Measurements from ENCODE around the gene IL10RA. TPM values are rescaled to one million over a fixed set of nuclear protein-coding genes. Genes with fewer than 3 reads are reported as not detected.
"Not testable (repeated sequence)": the region's sequence is repeated elsewhere in the genome, so short reads cannot be mapped to it uniquely, and the experiment has no call there.

The IL10RA gene
- total RNA-seq, 1 experiment from 2014 or later = 0.04 TPM

DNA sequence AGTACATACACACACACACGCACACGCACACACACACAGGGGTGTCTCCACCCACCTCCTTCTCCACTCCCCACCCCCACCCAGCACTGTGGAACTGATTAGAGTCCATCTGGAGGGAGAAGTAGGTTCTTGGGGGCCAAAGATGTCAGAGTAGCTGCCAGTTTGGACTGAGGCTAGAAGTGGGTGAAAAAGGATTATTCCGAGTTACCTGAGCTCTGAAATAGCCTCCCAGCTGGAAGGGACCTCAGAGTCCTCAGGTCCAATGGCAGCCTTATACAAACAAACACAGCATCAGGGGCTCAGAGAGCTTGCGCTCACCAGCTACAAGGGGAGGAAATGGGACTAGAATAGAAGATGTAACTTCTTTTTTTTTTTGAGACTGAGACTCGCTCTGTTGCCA is 20.8 kb downstream of the IL10RA start:
- DNase-seq (ENCODE audit: low spot score) = no peak

DNA sequence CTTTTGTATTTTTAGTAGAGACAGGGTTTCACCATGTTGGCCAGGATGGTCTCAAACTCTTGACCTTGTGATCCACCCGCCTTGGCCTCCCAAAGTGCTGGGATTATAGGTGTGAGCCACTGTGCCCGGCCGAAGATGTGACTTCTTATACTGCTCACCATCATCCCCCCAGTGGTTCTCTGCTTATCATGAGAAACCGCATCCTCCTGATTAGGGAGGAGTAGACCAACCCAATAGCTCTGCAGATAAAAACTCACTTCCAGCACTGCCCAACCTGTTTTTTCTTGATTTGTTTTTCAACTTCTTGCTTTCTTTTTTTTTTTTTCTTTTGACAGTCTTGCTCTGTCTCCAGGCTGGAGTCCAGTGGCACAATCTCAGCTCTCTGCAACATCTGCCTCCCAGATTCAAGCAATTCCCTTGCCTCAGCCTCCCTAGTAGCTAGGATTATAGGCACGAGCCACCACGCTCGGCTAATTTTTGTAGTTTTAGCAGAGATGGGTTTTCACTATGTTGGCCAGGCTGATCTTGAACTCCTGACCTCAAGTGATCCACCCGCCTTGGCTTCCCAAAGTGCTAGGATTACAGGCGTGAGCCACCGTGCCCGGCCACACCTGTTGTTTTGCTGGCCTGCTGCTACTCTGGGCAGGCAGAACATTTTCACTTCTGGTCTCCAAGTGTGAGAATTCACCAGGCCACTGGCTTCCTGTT is 21.5 kb downstream of the IL10RA start:
- DNase-seq (ENCODE audit: low spot score) = not testable (repeated sequence)

DNA sequence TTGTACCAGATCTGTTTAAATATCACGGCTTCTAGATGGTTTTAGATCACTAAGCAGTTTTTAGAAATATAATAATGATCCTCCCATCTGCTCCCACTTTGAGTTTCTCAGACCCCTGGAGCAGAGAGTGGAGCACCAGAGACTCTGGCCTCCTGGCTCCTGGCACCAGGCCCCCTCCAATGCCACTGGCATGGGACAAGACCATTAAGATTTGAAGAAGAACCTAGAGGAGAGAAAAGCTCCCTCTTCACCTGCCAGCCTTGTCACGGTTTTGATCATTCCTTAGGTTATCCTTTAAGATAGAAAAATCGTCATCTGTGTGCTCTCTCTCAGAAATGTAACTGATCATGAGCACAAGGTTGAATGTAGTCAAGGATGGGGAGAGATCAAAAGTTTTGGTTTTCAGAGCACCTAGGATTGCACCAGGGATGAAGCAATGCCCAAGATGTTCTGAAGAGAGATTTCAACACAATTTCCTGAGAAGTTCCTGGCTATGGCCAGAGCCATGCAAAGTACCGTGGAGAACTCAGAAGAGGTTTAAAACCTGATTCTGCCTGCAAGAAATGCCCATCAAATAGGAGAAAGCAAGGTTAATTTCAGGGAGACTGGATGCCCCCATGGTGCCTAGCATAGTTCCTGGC is 22.2 kb downstream of the IL10RA start:
- DNase-seq (ENCODE audit: low spot score) = no peak

DNA sequence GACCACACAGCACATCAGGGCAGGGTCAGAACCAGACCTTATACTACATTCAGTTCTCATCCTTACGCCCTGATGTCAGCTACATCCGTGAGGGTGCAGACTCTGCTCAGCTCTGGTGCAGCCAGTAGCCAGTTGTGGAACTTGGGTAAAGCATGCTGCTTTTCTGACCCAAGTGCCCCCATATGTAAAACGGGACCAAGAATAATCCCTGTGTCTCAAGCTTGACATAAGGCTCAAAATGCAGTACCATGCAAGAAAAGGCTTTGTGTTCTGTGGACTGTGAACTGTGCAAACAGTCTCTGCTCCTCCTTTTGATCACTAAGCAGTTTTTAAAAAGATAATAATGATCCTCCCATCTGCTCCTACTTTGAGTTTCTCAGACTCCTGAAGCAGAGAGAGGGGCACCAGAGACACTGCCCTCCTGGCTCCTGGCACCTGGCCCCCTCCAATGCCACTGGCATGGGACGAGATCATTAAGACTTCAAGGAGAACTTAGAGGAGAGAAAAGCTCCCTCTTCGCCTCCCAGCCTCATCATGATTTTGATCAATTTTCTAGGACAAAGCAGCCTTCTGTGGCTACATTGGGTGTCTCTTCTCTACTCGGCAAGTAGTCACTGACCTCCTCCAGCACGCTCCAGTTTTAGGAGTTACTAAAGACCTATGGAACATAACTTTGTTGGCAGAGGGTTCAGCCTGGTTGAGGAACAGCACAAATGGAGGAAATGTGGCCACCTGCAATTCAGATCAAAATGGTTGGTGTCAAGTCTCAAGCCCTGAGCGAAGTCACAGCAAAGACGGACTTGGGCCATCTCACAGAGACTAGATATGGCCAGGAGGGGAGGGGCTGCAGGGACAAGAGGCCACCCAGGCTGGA is 23.9 kb downstream of the IL10RA start:
- no peak for DNase-seq (ENCODE audit: low spot score)

GRCh38 chr11:118010738-118011461 is 24.7 kb downstream of the IL10RA start:
- no peak for DNase-seq (ENCODE audit: low spot score)

- no peak for DNase-seq (ENCODE audit: low spot score)
Observed at GRCh38 chr11:118012083-118012669, 26.0 kb downstream of the IL10RA start.

GRCh38 chr11:118014022-118014421 is 27.8 kb downstream of the IL10RA start:
- DNase-seq (ENCODE audit: low spot score) = no peak

- no peak for DNase-seq (ENCODE audit: low spot score)
Observed at GRCh38 chr11:118015385-118015841, 29.2 kb downstream of the IL10RA start.

GRCh38 chr11:118016104-118016503 is 29.9 kb downstream of the IL10RA start:
- no peak for DNase-seq (ENCODE audit: low spot score)

GRCh38 chr11:118017111-118017510 is 30.9 kb downstream of the IL10RA start:
- no peak for DNase-seq (ENCODE audit: low spot score)

- DNase-seq (ENCODE audit: low spot score) = no peak
Observed at GRCh38 chr11:118017631-118018315, 31.6 kb downstream of the IL10RA start.

DNA sequence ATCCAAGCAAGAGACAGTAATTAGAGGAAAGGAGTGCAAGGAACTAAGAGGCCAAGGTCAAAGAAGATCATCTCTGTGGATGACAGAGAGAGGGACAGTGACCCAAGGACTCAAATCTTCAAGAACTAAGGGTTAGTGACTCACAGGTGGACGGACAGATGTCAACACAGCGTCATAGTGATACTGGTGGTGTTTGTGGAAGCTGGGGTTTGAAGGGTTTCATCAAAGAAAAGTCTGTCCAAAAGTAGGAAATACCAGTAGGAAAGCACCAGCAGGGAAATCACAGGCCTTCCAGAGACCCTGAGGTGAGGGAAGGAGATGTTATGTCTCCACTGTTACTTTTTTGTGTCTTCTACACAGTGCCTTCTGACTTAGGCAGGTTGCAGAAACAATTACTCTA is 32.2 kb downstream of the IL10RA start:
- no peak for DNase-seq (ENCODE audit: low spot score)

GRCh38 chr11:118021146-118021545 is 35.0 kb downstream of the IL10RA start:
- no peak for DNase-seq (ENCODE audit: low spot score)

- DNase-seq (ENCODE audit: low spot score) = no peak
Observed at GRCh38 chr11:118027694-118028093, 41.5 kb downstream of the IL10RA start.

DNA sequence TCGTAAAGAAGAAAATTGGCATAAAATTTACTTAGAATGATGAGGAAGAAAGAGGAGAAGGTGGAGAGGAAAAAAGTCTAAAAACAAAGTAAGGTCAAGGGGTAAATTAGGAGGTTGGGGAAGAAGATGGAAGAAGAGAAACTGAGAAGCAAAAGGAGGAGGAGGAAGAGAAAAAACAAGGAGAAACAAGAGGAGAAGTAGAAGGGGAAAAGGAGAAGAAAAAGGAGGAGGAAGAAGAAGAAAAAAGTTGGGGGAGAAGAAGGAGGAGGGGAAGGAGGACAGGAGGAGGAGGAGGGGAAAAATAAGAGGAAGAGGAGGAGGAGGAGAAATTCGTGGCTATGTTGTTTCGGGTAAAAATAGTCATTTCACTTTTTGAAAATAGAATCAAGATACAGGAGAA is 42.4 kb downstream of the IL10RA start:
- no peak for DNase-seq (ENCODE audit: low spot score)

DNA sequence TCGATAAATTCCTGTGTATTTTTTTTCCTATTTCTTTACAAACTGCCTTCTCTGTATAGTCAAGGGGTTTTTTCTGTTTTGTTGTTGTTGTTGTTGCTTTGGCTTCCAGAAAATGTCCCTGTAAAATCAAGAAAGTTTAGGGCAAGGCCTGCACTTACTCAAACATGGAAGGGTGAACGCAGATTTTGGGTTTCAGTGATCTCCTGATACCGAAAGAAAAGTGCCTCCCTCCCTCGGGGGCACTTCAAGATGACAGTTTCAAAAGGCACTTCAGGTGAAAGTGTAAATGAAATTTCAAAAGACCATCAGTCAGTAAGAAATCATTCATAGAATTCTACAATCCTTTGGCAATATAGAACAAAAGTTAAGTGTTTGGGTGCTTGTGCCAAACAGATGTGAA is 47.2 kb downstream of the IL10RA start:
- DNase-seq (ENCODE audit: low spot score) = no peak

- no peak for DNase-seq (ENCODE audit: low spot score)
Observed at GRCh38 chr11:118042141-118042540, 55.9 kb downstream of the IL10RA start.

DNA sequence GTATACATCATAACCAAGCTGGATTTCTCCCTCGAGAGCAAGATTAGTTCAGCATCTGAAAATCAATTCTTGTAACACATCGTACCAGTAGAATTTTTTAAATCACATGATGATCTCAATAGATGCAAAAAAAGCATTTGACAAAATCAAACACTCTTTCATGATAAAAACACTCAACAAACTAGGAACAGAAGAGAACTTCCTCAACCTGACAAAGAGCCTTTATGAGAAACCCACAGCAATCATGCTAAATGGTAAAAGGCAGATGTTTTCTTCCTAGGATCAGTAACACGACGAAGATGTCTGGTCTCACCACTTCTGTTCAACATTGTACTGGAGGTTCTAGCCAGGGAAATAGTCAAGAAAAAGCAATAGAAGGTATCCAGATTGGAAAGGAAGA is 56.6 kb downstream of the IL10RA start:
- no peak for DNase-seq (ENCODE audit: low spot score)

DNA sequence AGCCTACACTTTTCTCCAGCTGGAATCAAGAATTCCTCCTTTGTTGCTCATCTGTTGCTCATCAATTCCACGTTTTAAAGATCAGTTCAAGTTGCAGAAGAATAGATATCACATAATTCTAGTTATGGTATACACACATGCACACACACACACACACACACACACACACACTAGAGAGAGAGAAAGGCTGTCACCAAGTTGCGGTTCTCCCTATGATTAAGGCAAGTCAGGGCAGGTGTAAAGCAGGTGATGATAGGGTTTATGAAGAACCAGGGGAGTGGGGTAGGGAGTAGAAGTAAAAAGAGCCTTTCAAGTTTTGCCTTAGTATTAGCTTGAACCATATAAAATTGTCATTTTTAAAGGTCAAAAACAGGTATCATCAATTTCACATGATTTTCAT is 59.0 kb downstream of the IL10RA start:
- no peak for DNase-seq (ENCODE audit: low spot score)

- DNase-seq (ENCODE audit: low spot score) = no peak
Observed at GRCh38 chr11:118046051-118046963, 60.1 kb downstream of the IL10RA start.

Measured in H4 (cell line).